ENCODE data around the gene KLHDC8A. TPM values are rescaled to one million over a fixed set of nuclear protein-coding genes. Genes with fewer than 3 reads are reported as not detected.
"Not testable (repeated sequence)": the region's sequence is repeated elsewhere in the genome, so short reads cannot be mapped to it uniquely, and the experiment has no call there.

KLHDC8A gene, protein sequence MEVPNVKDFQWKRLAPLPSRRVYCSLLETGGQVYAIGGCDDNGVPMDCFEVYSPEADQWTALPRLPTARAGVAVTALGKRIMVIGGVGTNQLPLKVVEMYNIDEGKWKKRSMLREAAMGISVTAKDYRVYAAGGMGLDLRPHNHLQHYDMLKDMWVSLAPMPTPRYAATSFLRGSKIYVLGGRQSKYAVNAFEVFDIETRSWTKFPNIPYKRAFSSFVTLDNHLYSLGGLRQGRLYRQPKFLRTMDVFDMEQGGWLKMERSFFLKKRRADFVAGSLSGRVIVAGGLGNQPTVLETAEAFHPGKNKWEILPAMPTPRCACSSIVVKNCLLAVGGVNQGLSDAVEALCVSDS
- total RNA-seq (2014; rRNA removed; shearing (Covaris generic)): not detected in 2 replicates
- polyA plus RNA-seq (2014; cell fraction: nucleus; rRNA removed): not detected in 2 replicates

DNA sequence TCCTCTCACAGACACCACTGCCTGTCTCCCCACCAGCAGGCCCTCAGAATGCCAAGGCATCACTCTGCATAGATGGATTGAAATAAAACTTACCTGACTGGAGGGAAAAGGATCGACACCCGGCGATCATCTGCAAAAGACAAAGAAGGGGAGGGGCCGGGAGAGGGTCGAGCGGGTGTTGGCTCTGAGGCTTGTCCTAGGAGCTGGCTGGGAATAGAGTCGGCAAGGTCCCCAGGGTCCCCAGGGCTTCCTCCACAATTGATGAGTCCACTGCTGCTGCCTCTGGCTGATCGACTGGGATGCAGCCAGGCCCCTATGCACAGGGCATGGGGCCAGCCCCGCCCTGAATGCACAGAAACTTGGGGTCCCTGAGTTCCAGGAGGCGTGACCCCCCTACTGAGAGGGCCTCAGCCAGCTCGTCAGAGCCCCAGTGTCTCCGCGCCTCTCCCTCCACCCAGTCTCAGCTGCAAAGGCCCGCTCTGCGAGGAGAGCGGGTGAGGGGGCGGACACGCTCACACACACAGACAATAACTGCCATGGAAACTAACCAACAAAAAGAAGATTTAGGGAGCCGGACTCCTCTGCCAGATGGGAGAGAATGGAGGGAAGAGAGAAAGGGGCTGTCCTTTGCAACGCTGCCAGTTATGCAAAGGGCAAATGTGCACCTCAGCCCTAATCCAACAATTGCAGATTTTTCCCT is at the start of gene KLHDC8A:
Gene KLHDC8A (minus strand): TSS at position 483 of the 700 bp plus-strand sequence. CDS start 13,318 bp downstream, outside the sequence.
- DNase-seq (ENCODE audit: extremely low read depth, low read depth): no peak

DNA sequence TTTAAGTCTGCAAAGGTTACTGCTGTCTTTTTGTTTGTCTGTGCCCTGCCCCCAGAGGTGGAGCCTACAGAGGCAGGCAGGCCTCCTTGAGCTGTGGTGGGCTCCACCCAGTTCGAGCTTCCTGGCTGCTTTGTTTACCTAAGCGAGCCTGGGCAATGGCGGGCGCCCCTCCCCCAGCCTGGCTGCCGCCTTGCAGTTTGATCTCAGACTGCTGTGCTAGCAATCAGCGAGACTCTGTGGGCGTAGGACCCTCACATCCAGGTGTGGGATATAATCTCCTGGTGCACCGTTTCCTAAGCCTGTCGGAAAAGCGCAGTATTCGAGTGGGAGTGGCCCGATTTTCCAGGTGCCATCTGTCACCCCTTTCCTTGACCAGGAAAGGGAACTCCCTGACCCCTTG is 49.5 kb upstream of the KLHDC8A start:
- DNase-seq (ENCODE audit: extremely low read depth, low read depth): not testable (repeated sequence)

DNA sequence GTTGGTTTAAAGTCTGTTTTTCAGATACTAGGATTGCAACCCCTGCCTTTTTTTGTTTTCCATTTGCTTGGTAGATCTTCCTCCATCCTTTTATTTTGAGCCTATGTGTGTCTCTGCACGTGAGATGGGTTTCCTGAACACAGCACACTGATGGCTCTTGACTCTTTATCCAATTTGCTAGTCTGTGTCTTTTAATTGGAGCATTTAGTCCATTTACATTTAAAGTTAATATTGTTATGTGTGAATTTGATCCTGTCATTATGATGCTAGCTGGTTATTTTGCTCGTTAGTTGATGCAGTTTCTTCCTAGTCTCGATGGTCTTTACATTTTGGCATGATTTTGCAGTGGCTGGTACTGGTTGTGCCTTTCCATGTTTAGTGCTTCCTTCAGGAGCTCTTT is 47.8 kb upstream of the KLHDC8A start:
- DNase-seq (ENCODE audit: extremely low read depth, low read depth): not testable (repeated sequence)

DNA sequence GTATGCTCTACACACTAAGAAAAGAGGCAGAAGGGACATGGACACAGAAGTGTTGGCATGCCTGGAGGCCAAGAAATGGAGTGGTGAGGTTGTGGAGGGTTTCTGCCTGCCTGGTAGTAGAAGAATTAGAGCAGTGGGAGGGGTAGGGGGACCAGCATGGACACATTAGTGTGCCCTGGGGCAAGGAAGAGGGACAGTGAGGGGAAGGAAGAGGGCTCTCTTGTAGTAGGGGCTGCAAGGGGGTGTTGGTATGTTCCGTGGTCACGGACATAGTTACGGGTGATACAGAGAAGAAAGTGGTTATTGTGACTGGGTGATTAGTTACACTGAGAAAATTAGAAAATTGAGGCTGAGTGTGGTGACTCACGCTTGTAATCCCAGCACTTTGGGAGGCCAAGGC is 41.9 kb upstream of the KLHDC8A start:
- no peak for DNase-seq (ENCODE audit: extremely low read depth, low read depth)

DNA sequence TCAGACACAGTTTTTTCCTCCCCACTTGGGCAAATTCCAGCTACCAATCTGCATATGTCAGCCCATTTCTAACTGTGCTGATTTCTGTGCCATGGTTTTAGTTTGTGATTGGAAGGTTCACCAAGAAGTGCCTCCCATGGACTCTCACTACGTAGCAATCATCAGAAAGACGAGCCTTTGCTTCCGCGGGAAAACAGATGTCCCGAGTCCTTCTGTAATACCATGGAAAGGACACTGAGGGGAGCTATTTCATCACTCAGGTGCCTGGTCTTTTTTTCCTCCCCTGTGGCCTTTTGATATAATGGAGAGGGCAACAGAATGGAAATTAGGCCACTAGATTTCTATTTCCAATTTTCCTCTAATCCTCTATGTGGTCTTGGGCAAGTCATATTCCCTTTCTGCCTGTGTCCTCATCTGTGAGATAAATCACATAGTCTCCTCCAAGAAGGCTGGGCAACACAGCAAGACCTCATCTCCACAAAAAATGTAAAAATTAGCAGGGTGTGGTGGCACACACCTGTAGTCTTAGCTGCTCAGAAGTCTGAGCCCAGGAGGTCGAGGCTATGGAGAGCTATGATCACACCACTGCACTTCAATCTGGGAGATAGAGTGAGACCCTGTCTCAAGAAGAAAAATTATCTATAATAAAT is 40.4 kb upstream of the KLHDC8A start:
- peak; percentile 67 for DNase-seq (ENCODE audit: extremely low read depth, low read depth)

DNA sequence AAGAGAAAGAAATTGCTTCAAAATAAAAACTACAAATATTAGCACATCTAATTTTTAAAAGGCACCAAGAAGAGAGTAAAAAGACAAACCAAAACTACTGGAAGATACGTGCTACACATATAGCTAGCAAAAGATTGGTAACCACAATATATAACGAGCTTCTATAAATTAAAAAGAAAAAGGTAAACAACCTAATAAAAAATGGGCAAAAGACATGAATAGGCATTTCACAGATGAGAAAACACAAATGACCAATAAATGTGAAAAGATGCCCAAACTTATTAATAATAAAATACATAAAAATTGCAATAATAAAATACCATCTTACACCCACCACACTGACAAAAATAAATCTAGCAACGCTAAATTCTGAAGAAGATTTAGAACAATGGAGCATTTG is 38.9 kb upstream of the KLHDC8A start:
- DNase-seq (ENCODE audit: extremely low read depth, low read depth): no peak

DNA sequence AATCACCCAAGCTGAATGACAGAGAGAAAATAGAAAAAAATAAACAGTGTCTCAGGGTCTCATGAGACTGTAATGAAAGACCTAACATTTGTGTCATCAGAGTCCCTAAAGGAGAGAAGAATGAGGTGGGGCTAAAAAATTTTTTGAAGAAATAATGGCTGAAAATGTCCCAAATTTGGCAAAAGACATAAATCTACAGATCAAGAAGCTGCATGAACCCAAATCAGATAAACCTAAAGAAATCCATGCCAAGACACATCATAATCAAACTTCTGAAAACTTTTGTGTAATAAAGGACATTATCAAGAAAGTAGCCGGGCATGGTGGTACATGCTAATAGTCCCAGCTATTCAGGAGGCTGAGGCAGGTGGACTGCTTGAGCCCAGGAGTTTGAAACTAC is 35.9 kb upstream of the KLHDC8A start:
- DNase-seq (ENCODE audit: extremely low read depth, low read depth): no peak

DNA sequence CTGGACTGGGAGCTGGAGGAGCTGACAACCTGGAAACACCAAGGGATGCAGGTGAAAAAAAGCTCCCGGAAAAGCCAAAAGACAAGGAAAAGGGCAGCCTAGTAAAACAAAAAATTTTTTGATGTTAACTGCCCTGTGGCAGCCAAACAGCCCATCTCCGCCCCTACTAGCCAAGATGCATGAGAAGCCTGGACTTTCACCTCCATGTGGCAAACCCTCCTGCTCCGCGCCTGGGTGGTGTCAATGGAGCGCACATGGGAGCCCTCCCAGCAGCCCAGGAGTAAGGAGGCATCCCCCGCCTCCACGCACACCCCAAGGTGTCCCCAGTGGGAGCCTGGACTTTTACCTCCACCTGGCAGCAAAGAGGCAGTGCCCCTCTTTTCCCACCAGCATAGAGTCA is 34.7 kb upstream of the KLHDC8A start:
- no peak for DNase-seq (ENCODE audit: extremely low read depth, low read depth)

DNA sequence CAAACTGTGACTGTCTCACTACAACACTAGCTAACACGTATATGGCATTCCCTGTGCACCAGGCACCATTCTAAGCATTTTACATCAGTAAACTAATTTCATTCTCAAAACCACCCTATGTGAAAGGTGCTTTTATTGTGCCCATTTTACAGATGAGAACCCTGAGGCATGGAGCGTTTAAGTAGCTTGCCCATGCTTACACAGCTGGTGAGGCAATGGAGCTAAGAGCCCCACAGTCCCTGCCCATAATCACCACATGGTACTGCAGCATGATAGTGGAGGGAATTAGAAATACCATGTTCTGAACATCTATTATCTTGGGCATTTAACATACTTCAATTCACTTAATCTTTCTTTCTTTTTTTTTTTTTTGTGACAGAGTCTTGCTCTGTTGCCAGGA is 31.1 kb upstream of the KLHDC8A start:
- DNase-seq (ENCODE audit: extremely low read depth, low read depth): no peak

DNA sequence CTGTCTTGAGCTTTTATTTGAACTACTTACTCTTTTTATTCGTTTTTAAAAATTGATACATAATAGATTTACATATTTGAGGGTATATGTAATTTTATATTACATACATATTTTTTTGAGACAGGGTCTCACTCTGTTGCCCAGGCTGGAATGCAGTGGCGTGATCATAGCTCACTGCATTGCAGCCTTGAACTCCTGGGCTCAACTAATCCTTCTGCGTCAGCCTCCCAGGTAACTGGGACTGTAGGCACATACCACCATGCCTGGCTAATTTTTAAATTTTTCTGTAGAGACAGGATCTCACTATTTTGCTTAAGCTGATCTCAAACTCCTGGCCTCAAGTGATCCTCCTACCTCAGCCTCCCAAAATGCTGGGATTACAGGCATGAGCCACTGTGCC is 26.3 kb upstream of the KLHDC8A start:
- DNase-seq (ENCODE audit: extremely low read depth, low read depth): not testable (repeated sequence)

DNA sequence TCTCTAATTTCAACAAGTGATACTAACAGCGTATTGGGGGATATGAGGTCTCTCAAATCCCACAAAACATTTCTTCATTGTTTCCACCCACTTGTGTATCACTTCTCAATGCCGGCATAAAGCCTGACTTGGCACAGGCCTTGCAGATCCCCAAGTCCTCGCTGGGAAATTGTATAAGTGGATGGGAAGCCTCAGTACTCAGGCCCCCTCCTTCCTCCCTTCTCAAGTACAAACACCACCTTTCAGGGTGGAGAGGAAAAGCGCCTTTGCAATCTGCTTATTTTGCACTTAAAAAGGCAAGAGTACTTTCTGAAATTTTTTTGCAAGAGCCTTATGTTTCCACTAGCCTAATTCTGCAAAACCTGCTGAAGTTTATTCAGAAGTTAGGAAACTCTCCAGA is 25.8 kb upstream of the KLHDC8A start:
- no peak for DNase-seq (ENCODE audit: extremely low read depth, low read depth)

DNA sequence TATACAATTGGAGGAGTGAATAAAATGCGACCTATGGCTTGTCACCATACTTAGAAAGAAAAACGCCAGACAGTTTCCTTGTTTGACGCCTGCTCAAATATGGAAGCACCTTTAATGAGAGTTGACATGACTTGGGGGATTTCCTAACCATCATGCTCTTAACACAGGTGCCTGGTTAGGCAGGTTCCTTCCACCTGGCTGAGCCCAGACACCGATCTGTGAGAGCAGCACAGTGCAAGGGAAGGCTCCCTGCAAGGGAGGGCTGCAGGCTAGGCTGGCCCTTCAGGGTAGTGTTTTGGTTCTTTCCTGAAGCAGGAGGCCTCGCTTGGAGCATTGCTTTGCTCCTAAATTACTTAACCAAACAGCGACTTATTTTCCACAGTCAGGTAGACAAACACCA is 24.6 kb upstream of the KLHDC8A start:
- no peak for DNase-seq (ENCODE audit: extremely low read depth, low read depth)

DNA sequence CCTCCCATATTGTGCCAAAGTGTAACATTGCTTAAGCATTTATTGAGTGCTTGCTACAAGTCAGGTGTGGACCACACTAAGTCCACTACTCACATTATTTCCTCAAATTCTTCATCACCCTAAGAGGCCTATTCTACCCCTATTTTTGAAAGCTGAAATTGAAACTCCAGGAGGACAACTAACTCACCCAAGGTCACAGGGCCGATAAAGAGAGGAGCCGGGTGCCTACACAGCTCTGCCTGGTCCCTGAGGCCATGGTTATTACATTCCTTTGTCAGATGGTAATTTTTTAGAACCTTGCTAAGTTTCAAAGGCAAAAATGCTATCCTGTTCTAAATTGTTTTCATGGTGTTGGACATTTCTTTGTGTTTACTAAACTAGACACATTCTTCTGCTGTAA is 24.2 kb upstream of the KLHDC8A start:
- no peak for DNase-seq (ENCODE audit: extremely low read depth, low read depth)

DNA sequence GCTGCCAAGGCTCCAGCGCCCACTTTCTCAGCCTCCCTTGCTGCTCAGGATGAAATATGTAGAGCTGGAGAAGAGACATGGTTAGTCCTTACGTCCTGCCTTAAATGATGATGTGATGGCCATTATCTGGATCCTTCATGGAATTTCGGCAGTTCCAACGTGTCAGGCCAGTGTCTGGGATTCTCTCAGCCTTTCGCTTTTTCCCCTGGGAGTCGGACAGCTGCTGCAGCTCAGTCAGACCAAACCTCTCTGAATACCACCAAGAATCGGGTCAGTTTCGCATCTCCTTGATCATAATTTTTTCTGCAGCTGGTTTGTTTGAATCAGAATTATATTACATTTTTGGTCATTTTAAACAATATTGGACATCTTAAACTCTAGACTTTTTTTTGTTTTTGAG is 22.3 kb upstream of the KLHDC8A start:
- no peak for DNase-seq (ENCODE audit: extremely low read depth, low read depth)

DNA sequence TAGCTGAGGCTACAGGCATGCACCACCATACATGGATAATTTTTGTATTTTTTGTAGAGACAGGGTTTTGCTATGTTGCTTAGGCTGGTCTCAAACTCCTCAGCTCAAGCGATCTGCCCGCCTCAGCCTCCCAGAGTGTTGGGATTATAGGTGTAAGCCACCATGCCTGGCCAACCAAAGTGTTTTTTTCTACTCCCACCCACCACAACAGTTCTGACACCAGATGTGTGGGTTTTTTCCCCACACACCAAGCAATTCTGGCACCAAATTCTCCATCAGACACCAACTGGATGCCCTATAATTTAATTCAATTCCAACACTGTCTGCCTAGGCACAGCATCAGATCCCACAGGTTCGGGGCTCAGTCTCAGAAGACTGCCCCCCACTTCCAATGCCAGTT is 20.6 kb upstream of the KLHDC8A start:
- no peak for DNase-seq (ENCODE audit: extremely low read depth, low read depth)

DNA sequence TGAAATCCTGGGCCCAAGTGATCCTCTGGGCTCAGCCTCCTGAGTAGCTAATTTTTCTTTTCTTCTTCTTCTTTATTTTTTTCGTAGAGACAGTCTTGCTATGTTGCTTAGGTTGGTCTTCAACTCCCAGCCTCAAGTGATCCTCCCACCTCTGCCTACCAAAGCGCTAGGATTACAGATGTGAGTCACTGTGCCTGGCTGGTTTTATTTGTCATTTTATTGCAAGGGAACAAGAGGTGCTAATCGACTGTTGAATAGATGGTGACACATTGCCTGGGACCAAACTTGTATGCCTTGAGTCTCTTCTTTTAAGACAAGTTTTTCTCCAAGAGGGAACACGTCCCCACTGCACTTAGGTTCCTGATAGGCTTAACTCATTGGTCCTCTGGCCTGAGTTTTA is 20.0 kb upstream of the KLHDC8A start:
- DNase-seq (ENCODE audit: extremely low read depth, low read depth): no peak

DNA sequence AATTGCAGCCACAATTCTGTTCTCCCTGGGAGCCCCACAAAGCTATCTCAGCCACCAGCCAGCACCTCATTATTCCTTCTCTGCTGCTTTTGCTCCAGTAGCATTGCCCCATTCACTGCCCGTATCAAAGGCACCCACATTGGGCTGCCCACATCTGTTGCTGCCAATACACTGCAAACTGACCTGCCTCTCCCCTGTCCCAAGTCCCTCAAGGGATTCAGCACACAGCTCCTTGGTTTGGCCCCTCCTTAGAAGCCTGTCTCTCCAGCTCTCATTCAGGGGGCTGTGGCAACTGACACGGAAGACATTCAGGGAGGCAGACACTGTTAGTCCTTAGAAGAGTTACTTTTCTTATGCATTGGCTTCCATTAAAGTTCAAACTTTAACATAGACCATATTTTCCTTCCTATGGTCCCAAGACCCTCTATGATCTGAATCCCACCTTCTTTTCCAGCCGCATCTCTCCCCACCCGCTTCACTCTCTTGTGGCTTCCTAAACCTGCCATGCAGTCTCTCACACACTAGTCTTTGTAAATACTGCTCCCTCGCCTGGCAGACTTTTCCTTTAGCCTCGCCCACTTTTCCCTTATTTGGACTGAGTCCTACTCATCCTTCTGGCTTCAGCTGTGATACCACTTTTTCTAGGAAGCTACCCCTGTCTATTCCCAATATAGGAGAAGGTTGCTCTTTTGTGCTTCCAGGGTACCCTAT is 19.3 kb upstream of the KLHDC8A start:
- DNase-seq (ENCODE audit: extremely low read depth, low read depth): peak; percentile 42

DNA sequence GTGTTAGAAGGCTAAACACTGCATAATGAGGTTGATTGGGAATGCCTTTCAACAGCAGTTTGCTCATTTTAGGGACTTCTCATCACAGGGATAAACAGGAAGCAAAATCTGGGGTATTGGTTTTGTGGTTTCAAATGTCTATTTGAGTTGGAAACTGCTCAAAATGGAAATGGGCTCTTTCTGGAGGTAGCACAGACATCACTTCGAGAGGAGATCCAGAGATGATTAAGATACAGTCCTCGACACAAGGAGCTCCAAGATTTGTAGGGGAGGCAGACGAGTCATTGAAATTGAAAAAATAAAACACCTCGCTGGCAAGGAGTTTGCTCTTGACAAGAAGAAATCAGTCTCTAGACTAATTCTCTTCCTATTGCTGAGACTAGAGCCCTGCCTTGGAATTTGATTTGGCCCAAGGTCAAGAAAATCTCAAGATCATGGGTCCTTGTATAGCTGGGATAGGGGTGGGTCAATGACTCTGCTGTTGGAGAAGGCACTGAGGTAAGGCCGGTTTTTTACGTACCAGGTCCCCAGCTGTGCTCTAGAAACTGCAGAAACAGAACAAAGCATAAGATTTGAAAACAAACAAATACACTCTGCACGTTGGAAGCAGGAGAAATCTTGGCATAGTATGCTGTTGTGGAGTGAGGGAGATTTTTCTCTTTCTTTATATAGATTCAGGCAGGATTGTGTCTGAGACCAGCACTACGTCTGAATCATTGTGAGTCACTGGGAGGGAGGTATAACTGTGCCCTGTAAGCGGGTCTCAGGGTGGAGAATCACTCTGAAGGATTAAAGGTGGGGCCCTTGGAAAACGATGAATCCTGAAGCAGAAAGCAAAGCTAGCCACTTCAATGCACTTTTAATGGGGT is 17.7 kb upstream of the KLHDC8A start:
- DNase-seq (ENCODE audit: extremely low read depth, low read depth): no peak

DNA sequence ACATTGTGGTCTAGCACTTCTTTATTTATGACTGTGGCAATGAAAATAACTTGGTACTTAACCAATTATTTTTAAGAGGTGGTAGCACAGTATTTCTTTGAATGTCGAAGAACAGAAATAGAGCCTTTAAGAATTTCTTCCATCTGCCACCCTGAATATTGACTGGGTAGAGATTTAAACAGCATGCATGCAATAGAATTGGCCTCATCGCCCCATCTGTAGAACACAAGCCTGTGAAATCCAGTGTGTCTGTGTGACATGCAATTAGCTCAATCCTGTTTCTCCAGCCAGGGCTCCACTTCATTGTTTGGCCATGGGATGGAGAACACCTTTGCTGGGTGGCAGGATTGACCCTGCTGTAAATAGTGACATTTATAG is 17.1 kb upstream of the KLHDC8A start:
- no peak for DNase-seq (ENCODE audit: extremely low read depth, low read depth)
